Measurements from ENCODE around the gene GALNT18. TPM values are rescaled to one million over a fixed set of nuclear protein-coding genes. Genes with fewer than 3 reads are reported as not detected.
A peak's percentile ranks its signal among the peaks of the same experiment; 100 is the strongest.

GALNT18 gene
- total RNA-seq, 1 donor from 2014 or later, result 240 TPM

GRCh38 chr11:11411401-11411985 is 210.3 kb downstream of the GALNT18 start:
- DNase-seq (ENCODE audit: low read depth in 2 of 2), result no peak

GRCh38 chr11:11409901-11410300 is 211.9 kb downstream of the GALNT18 start:
- DNase-seq (ENCODE audit: low read depth in 2 of 2), result no peak

GRCh38 chr11:11409224-11409623 is 212.6 kb downstream of the GALNT18 start:
- DNase-seq (ENCODE audit: low read depth in 2 of 2), result no peak

GRCh38 chr11:11408436-11409221 is 213.2 kb downstream of the GALNT18 start:
- DNase-seq (ENCODE audit: low read depth in 2 of 2), result no peak

GRCh38 chr11:11407763-11408084 is 214.1 kb downstream of the GALNT18 start:
- no peak for DNase-seq (ENCODE audit: low read depth in 2 of 2)

GRCh38 chr11:11407065-11407762 is 214.6 kb downstream of the GALNT18 start:
- DNase-seq (ENCODE audit: low read depth in 2 of 2), result no peak

- DNase-seq (ENCODE audit: low read depth in 2 of 2), result no peak
These were observed 215.2 kb downstream of the GALNT18 start for GRCh38 chr11:11406652-11407051.

- DNase-seq (ENCODE audit: low read depth in 2 of 2), result no peak
These were observed 217.8 kb downstream of the GALNT18 start for GRCh38 chr11:11403763-11404725.

- DNase-seq (ENCODE audit: low read depth in 2 of 2), result no peak
These were observed 219.8 kb downstream of the GALNT18 start for GRCh38 chr11:11401960-11402535.

- peak in 1 of 2 donors; percentile 28 for DNase-seq (ENCODE audit: low read depth in 2 of 2)
These were observed 221.1 kb downstream of the GALNT18 start for GRCh38 chr11:11400635-11401232.

- no peak for DNase-seq (ENCODE audit: low read depth in 2 of 2)
These were observed 221.7 kb downstream of the GALNT18 start for GRCh38 chr11:11400121-11400520.

GRCh38 chr11:11397781-11398180 is 224.0 kb downstream of the GALNT18 start:
- no peak for DNase-seq (ENCODE audit: low read depth in 2 of 2)

- DNase-seq (ENCODE audit: low read depth in 2 of 2), result no peak
These were observed 224.8 kb downstream of the GALNT18 start for GRCh38 chr11:11397036-11397415.

- DNase-seq (ENCODE audit: low read depth in 2 of 2), result peak in 1 of 2 donors; percentile 25
These were observed 225.3 kb downstream of the GALNT18 start for GRCh38 chr11:11396301-11397035.

- DNase-seq (ENCODE audit: low read depth in 2 of 2), result no peak
These were observed 226.7 kb downstream of the GALNT18 start for GRCh38 chr11:11395126-11395525.

- DNase-seq (ENCODE audit: low read depth in 2 of 2), result no peak
These were observed 227.6 kb downstream of the GALNT18 start for GRCh38 chr11:11394241-11394640.

- DNase-seq (ENCODE audit: low read depth in 2 of 2), result peak; percentile 44 to 88
These were observed 229.9 kb downstream of the GALNT18 start for GRCh38 chr11:11391796-11392463.

GRCh38 chr11:11391169-11391568 is 230.6 kb downstream of the GALNT18 start:
- DNase-seq (ENCODE audit: low read depth in 2 of 2), result no peak

- no peak for DNase-seq (ENCODE audit: low read depth in 2 of 2)
These were observed 231.6 kb downstream of the GALNT18 start for GRCh38 chr11:11390068-11390771.
